ENCODE data around the gene OSBPL5. TPM values are rescaled to one million over a fixed set of nuclear protein-coding genes. Genes with fewer than 3 reads are reported as not detected.

OSBPL5 gene
- polyA plus RNA-seq, 1 donor, result 14.1 TPM

- no peak overlapping the region for H3K27ac ChIP-seq (ENCODE audit: low read length)
- H3K9me3 ChIP-seq (ENCODE audit: control insufficient read depth, low read depth, low read length), result no peaks in the 10 kb centered on the region
- no peak for DNase-seq
- H3K36me3 ChIP-seq (ENCODE audit: control insufficient read depth, insufficient read depth, low read length), result peaks cover 41% of the 10 kb centered on the region
- no CpG with 5 or more reads among the region's 21 CpGs for WGBS (ENCODE audit: insufficient coverage, low lambda C conversion rate)
- no peaks in the 10 kb centered on the region for H3K27me3 ChIP-seq (ENCODE audit: control insufficient read depth, insufficient read depth, low read length)
- no peaks in the 10 kb centered on the region for H3K4me1 ChIP-seq (ENCODE audit: control insufficient read depth, insufficient read depth, low read length)
- no peak overlapping the region for H3K4me3 ChIP-seq (ENCODE audit: low read length)
These were observed 38.8 kb downstream of the OSBPL5 start for GRCh38 chr11:3126207-3126865.

- WGBS (ENCODE audit: insufficient coverage, low lambda C conversion rate), result no CpG with 5 or more reads among the region's 3 CpGs
- Histone ChIP-seq H3K27ac (ENCODE audit: low read length) (no peak overlapping the region), H3K4me3 (ENCODE audit: low read length) (no peak overlapping the region), H3K36me3 (ENCODE audit: control insufficient read depth, insufficient read depth, low read length) (peaks cover 53% of the 10 kb centered on the region), H3K4me1 (ENCODE audit: control insufficient read depth, insufficient read depth, low read length) (no peaks in the 10 kb centered on the region), H3K27me3 (ENCODE audit: control insufficient read depth, insufficient read depth, low read length) (no peaks in the 10 kb centered on the region), H3K9me3 (ENCODE audit: control insufficient read depth, low read depth, low read length) (no peaks in the 10 kb centered on the region)
- no peak for DNase-seq
These were observed 40.3 kb downstream of the OSBPL5 start for GRCh38 chr11:3124821-3125220.

- H3K27ac ChIP-seq (ENCODE audit: low read length), result no peak overlapping the region
- peaks cover 57% of the 10 kb centered on the region for H3K36me3 ChIP-seq (ENCODE audit: control insufficient read depth, insufficient read depth, low read length)
These were observed 41.1 kb downstream of the OSBPL5 start for GRCh38 chr11:3123761-3124733.

GRCh38 chr11:3123305-3123704 lies 41.8 kb downstream of the OSBPL5 start:
- Histone ChIP-seq H3K9me3 (ENCODE audit: control insufficient read depth, low read depth, low read length) (no peaks in the 10 kb centered on the region), H3K4me3 (ENCODE audit: low read length) (no peak overlapping the region), H3K36me3 (ENCODE audit: control insufficient read depth, insufficient read depth, low read length) (peaks cover 53% of the 10 kb centered on the region), H3K27ac (ENCODE audit: low read length) (no peak overlapping the region), H3K4me1 (ENCODE audit: control insufficient read depth, insufficient read depth, low read length) (no peaks in the 10 kb centered on the region), H3K27me3 (ENCODE audit: control insufficient read depth, insufficient read depth, low read length) (no peaks in the 10 kb centered on the region)
- no peak for DNase-seq
- WGBS (ENCODE audit: insufficient coverage, low lambda C conversion rate), result no CpG with 5 or more reads among the region's 19 CpGs

More at GRCh38 chr11:3123761-3124733, 41.1 kb downstream of the OSBPL5 start:
- WGBS (ENCODE audit: insufficient coverage, low lambda C conversion rate), result 90% methylated on average over 2 of the region's 19 CpGs
- Histone ChIP-seq H3K4me1 (ENCODE audit: control insufficient read depth, insufficient read depth, low read length) (no peaks in the 10 kb centered on the region), H3K27me3 (ENCODE audit: control insufficient read depth, insufficient read depth, low read length) (no peaks in the 10 kb centered on the region), H3K9me3 (ENCODE audit: control insufficient read depth, low read depth, low read length) (no peaks in the 10 kb centered on the region), H3K4me3 (ENCODE audit: low read length) (no peak overlapping the region)
- DNase-seq, result no peak

- Histone ChIP-seq H3K4me1 (ENCODE audit: control insufficient read depth, insufficient read depth, low read length) (no peaks in the 10 kb centered on the region), H3K9me3 (ENCODE audit: control insufficient read depth, low read depth, low read length) (no peaks in the 10 kb centered on the region), H3K4me3 (ENCODE audit: low read length) (no peak overlapping the region), H3K36me3 (ENCODE audit: control insufficient read depth, insufficient read depth, low read length) (peaks cover 52% of the 10 kb centered on the region), H3K27me3 (ENCODE audit: control insufficient read depth, insufficient read depth, low read length) (no peaks in the 10 kb centered on the region), H3K27ac (ENCODE audit: low read length) (no peak overlapping the region)
- 100% methylated on average over 1 of the region's 13 CpGs for WGBS (ENCODE audit: insufficient coverage, low lambda C conversion rate)
- DNase-seq, result no peak
These were observed 42.3 kb downstream of the OSBPL5 start for GRCh38 chr11:3122775-3123201.

- H3K27me3 ChIP-seq (ENCODE audit: control insufficient read depth, insufficient read depth, low read length), result no peaks in the 10 kb centered on the region
- H3K4me1 ChIP-seq (ENCODE audit: control insufficient read depth, insufficient read depth, low read length), result no peaks in the 10 kb centered on the region
- H3K36me3 ChIP-seq (ENCODE audit: control insufficient read depth, insufficient read depth, low read length), result peaks cover 49% of the 10 kb centered on the region
- no peaks in the 10 kb centered on the region for H3K9me3 ChIP-seq (ENCODE audit: control insufficient read depth, low read depth, low read length)
- DNase-seq, result no peak
- H3K27ac ChIP-seq (ENCODE audit: low read length), result no peak overlapping the region
- no peak overlapping the region for H3K4me3 ChIP-seq (ENCODE audit: low read length)
- no CpG with 5 or more reads among the region's 34 CpGs for WGBS (ENCODE audit: insufficient coverage, low lambda C conversion rate)
These were observed 43.0 kb downstream of the OSBPL5 start for GRCh38 chr11:3121931-3122774.

- peaks cover 46% of the 10 kb centered on the region for H3K36me3 ChIP-seq (ENCODE audit: control insufficient read depth, insufficient read depth, low read length)
- H3K9me3 ChIP-seq (ENCODE audit: control insufficient read depth, low read depth, low read length), result no peaks in the 10 kb centered on the region
- no peaks in the 10 kb centered on the region for H3K4me1 ChIP-seq (ENCODE audit: control insufficient read depth, insufficient read depth, low read length)
- no CpG with 5 or more reads among the region's 10 CpGs for WGBS (ENCODE audit: insufficient coverage, low lambda C conversion rate)
- no peak overlapping the region for H3K27ac ChIP-seq (ENCODE audit: low read length)
- no peaks in the 10 kb centered on the region for H3K27me3 ChIP-seq (ENCODE audit: control insufficient read depth, insufficient read depth, low read length)
- no peak overlapping the region for H3K4me3 ChIP-seq (ENCODE audit: low read length)
- no peak for DNase-seq
These were observed 43.7 kb downstream of the OSBPL5 start for GRCh38 chr11:3121416-3121815.

- no CpG with 5 or more reads among the region's 26 CpGs for WGBS (ENCODE audit: insufficient coverage, low lambda C conversion rate)
- DNase-seq, result no peak
- Histone ChIP-seq H3K36me3 (ENCODE audit: control insufficient read depth, insufficient read depth, low read length) (peaks cover 43% of the 10 kb centered on the region), H3K9me3 (ENCODE audit: control insufficient read depth, low read depth, low read length) (no peaks in the 10 kb centered on the region), H3K27me3 (ENCODE audit: control insufficient read depth, insufficient read depth, low read length) (no peaks in the 10 kb centered on the region), H3K4me1 (ENCODE audit: control insufficient read depth, insufficient read depth, low read length) (no peaks in the 10 kb centered on the region), H3K27ac (ENCODE audit: low read length) (no peak overlapping the region), H3K4me3 (ENCODE audit: low read length) (no peak overlapping the region)
These were observed 44.9 kb downstream of the OSBPL5 start for GRCh38 chr11:3120071-3120792.

- Histone ChIP-seq H3K27ac (ENCODE audit: low read length) (no peak overlapping the region), H3K4me1 (ENCODE audit: control insufficient read depth, insufficient read depth, low read length) (no peaks in the 10 kb centered on the region), H3K4me3 (ENCODE audit: low read length) (no peak overlapping the region), H3K27me3 (ENCODE audit: control insufficient read depth, insufficient read depth, low read length) (no peaks in the 10 kb centered on the region), H3K36me3 (ENCODE audit: control insufficient read depth, insufficient read depth, low read length) (peaks cover 33% of the 10 kb centered on the region), H3K9me3 (ENCODE audit: control insufficient read depth, low read depth, low read length) (peaks cover 4% of the 10 kb centered on the region)
- 100% methylated on average over 2 of the region's 14 CpGs for WGBS (ENCODE audit: insufficient coverage, low lambda C conversion rate)
- DNase-seq, result no peak
These were observed 45.8 kb downstream of the OSBPL5 start for GRCh38 chr11:3119141-3119821.

All from large intestine (tissue), 3 donors.